ENCODE measurements around the gene ZBED1. TPM values are rescaled to one million over a fixed set of nuclear protein-coding genes. Genes with fewer than 3 reads are reported as not detected.

ZBED1 gene
- total and polyA plus RNA-seq, 2 experiments from 2014 or later, result 16.1 to 43.8 TPM

DNA sequence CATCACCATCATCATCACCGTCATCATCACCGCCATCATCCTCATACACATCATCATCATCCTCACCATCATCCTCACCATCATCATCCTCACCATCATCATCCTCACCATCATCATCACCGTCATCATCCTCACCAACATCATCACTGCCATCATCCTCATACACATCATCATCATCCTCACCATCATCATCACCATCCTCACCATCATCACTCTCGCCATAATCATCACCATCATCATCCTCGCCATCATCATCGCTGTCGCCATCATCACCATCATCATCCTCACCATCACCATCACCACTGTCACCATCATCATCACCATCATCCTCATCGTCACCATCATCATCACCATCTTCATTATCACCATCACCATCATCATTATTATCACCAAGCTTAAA is 19.8 kb upstream of the ZBED1 start:
- Histone ChIP-seq H2AFZ (no peak overlapping the region), H3K4me2 (no peak overlapping the region), H3K9me2 (ENCODE audit: insufficient read depth) (0 out of 2 replicates have a peak, but pooled peaks cover 6% of the 10 kb centered on the region), H3K79me2 (replicated peaks; ENCODE audit: insufficient read depth) (no peaks in the 10 kb centered on the region), H3F3A (replicated peaks; ENCODE audit: low read depth) (no peaks in the 10 kb centered on the region), H4K20me1 (replicated peaks; ENCODE audit: insufficient read depth) (no peaks in the 10 kb centered on the region), H3K36me3 (ENCODE audit: insufficient read depth) (no peaks in the 10 kb centered on the region), H3K27me3 (ENCODE audit: insufficient read depth) (no peaks in the 10 kb centered on the region), H3K4me3 (no peak overlapping the region), H3K27ac (ENCODE audit: low read depth) (no peak overlapping the region), H3K4me1 (ENCODE audit: insufficient read depth) (peaks cover 4% of the 10 kb centered on the region)
- peaks cover 16% of the 10 kb centered on the region for H3K4me1 Mint-ChIP-seq
- ATAC-seq, result no peak
- H3K27me3 Mint-ChIP-seq (ENCODE audit: insufficient read depth, low read depth, poor library complexity), result peaks cover 4% of the 10 kb centered on the region
- no peak for TF ChIP-seq POLR2AphosphoS5 (IDR thresholded peaks at IDR 0.05; ENCODE audit: low read depth)
- TF ChIP-seq EZH2phosphoT487 (IDR thresholded peaks at IDR 0.05; ENCODE audit: unreplicated experiment), result no peak
- TF ChIP-seq STAT1 (IDR thresholded peaks at IDR 0.05; ENCODE audit: unreplicated experiment), result no peak
- TF ChIP-seq, protein P1, sequence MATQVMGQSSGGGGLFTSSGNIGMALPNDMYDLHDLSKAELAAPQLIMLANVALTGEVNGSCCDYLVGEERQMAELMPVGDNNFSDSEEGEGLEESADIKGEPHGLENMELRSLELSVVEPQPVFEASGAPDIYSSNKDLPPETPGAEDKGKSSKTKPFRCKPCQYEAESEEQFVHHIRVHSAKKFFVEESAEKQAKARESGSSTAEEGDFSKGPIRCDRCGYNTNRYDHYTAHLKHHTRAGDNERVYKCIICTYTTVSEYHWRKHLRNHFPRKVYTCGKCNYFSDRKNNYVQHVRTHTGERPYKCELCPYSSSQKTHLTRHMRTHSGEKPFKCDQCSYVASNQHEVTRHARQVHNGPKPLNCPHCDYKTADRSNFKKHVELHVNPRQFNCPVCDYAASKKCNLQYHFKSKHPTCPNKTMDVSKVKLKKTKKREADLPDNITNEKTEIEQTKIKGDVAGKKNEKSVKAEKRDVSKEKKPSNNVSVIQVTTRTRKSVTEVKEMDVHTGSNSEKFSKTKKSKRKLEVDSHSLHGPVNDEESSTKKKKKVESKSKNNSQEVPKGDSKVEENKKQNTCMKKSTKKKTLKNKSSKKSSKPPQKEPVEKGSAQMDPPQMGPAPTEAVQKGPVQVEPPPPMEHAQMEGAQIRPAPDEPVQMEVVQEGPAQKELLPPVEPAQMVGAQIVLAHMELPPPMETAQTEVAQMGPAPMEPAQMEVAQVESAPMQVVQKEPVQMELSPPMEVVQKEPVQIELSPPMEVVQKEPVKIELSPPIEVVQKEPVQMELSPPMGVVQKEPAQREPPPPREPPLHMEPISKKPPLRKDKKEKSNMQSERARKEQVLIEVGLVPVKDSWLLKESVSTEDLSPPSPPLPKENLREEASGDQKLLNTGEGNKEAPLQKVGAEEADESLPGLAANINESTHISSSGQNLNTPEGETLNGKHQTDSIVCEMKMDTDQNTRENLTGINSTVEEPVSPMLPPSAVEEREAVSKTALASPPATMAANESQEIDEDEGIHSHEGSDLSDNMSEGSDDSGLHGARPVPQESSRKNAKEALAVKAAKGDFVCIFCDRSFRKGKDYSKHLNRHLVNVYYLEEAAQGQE (IDR thresholded peaks at IDR 0.05; ENCODE audit: unreplicated experiment), result no peak
- TF ChIP-seq ZNF114 (CRISPR knock-in tag; IDR thresholded peaks at IDR 0.05), result no peak
- no peak for TF ChIP-seq JUNB (IDR thresholded peaks at IDR 0.05; ENCODE audit: unreplicated experiment)
- TF ChIP-seq, protein P2, sequence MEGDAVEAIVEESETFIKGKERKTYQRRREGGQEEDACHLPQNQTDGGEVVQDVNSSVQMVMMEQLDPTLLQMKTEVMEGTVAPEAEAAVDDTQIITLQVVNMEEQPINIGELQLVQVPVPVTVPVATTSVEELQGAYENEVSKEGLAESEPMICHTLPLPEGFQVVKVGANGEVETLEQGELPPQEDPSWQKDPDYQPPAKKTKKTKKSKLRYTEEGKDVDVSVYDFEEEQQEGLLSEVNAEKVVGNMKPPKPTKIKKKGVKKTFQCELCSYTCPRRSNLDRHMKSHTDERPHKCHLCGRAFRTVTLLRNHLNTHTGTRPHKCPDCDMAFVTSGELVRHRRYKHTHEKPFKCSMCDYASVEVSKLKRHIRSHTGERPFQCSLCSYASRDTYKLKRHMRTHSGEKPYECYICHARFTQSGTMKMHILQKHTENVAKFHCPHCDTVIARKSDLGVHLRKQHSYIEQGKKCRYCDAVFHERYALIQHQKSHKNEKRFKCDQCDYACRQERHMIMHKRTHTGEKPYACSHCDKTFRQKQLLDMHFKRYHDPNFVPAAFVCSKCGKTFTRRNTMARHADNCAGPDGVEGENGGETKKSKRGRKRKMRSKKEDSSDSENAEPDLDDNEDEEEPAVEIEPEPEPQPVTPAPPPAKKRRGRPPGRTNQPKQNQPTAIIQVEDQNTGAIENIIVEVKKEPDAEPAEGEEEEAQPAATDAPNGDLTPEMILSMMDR (conservative IDR thresholded peaks at IDR 0.05; ENCODE audit: low read depth in 2 of 2), result no peak
- TF ChIP-seq NANOG (IDR thresholded peaks at IDR 0.05; ENCODE audit: borderline replicate concordance), result no peak
- no peak for TF ChIP-seq CREB1 (CRISPR knock-in tag; IDR thresholded peaks at IDR 0.05; ENCODE audit: low read depth)
- TF ChIP-seq EZH2 (IDR thresholded peaks at IDR 0.05; ENCODE audit: low read depth, unreplicated experiment), result no peak
- TF ChIP-seq ZNF331 (CRISPR knock-in tag; IDR thresholded peaks at IDR 0.05; ENCODE audit: low read depth), result no peak
- TF ChIP-seq, protein P3, sequence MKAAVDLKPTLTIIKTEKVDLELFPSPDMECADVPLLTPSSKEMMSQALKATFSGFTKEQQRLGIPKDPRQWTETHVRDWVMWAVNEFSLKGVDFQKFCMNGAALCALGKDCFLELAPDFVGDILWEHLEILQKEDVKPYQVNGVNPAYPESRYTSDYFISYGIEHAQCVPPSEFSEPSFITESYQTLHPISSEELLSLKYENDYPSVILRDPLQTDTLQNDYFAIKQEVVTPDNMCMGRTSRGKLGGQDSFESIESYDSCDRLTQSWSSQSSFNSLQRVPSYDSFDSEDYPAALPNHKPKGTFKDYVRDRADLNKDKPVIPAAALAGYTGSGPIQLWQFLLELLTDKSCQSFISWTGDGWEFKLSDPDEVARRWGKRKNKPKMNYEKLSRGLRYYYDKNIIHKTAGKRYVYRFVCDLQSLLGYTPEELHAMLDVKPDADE (IDR thresholded peaks at IDR 0.05), result no peak
- TF ChIP-seq, protein P4, sequence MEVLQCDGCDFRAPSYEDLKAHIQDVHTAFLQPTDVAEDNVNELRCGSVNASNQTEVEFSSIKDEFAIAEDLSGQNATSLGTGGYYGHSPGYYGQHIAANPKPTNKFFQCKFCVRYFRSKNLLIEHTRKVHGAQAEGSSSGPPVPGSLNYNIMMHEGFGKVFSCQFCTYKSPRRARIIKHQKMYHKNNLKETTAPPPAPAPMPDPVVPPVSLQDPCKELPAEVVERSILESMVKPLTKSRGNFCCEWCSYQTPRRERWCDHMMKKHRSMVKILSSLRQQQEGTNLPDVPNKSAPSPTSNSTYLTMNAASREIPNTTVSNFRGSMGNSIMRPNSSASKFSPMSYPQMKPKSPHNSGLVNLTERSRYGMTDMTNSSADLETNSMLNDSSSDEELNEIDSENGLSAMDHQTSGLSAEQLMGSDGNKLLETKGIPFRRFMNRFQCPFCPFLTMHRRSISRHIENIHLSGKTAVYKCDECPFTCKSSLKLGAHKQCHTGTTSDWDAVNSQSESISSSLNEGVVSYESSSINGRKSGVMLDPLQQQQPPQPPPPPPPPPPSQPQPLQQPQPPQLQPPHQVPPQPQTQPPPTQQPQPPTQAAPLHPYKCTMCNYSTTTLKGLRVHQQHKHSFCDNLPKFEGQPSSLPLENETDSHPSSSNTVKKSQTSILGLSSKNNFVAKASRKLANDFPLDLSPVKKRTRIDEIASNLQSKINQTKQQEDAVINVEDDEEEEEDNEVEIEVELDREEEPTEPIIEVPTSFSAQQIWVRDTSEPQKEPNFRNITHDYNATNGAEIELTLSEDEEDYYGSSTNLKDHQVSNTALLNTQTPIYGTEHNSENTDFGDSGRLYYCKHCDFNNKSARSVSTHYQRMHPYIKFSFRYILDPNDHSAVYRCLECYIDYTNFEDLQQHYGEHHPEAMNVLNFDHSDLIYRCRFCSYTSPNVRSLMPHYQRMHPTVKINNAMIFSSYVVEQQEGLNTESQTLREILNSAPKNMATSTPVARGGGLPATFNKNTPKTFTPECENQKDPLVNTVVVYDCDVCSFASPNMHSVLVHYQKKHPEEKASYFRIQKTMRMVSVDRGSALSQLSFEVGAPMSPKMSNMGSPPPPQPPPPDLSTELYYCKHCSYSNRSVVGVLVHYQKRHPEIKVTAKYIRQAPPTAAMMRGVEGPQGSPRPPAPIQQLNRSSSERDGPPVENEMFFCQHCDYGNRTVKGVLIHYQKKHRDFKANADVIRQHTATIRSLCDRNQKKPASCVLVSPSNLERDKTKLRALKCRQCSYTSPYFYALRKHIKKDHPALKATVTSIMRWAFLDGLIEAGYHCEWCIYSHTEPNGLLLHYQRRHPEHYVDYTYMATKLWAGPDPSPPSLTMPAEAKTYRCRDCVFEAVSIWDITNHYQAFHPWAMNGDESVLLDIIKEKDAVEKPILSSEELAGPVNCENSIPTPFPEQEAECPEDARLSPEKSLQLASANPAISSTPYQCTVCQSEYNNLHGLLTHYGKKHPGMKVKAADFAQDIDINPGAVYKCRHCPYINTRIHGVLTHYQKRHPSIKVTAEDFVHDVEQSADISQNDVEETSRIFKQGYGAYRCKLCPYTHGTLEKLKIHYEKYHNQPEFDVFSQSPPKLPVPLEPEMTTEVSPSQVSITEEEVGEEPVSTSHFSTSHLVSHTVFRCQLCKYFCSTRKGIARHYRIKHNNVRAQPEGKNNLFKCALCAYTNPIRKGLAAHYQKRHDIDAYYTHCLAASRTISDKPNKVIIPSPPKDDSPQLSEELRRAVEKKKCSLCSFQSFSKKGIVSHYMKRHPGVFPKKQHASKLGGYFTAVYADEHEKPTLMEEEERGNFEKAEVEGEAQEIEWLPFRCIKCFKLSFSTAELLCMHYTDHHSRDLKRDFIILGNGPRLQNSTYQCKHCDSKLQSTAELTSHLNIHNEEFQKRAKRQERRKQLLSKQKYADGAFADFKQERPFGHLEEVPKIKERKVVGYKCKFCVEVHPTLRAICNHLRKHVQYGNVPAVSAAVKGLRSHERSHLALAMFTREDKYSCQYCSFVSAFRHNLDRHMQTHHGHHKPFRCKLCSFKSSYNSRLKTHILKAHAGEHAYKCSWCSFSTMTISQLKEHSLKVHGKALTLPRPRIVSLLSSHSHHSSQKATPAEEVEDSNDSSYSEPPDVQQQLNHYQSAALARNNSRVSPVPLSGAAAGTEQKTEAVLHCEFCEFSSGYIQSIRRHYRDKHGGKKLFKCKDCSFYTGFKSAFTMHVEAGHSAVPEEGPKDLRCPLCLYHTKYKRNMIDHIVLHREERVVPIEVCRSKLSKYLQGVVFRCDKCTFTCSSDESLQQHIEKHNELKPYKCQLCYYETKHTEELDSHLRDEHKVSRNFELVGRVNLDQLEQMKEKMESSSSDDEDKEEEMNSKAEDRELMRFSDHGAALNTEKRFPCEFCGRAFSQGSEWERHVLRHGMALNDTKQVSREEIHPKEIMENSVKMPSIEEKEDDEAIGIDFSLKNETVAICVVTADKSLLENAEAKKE (CRISPR knock-in tag; IDR thresholded peaks at IDR 0.05), result no peak
- no peak overlapping the region for H3K4me3 Mint-ChIP-seq
- no peak for DNase-seq (ENCODE audit: low spot score)
- H3K27ac Mint-ChIP-seq, result no peak overlapping the region
- H3K36me3 Mint-ChIP-seq (ENCODE audit: low read depth), result no peaks in the 10 kb centered on the region
- H3K9me3 Mint-ChIP-seq, result no peaks in the 10 kb centered on the region

Data from GM23338 (cell line).